K562 (cell line): ENCODE data around the gene HNRNPH3. TPM values are rescaled to one million over a fixed set of nuclear protein-coding genes. Genes with fewer than 3 reads are reported as not detected.

Experiments
- ATAC-seq: fragments of 200-7000 bp; cut with Tn5 transposase; 3 replicates; pipeline ENCODE4 v1.9.1; 2020; ENCODE audit warnings: moderate library complexity
- BruUV-seq: library from RNA; stranded (reverse); fragments of 400-500 nt; replicated peaks from 2 replicates; lab custom pipeline; 2021; lab: Mats Ljungman, UMichigan
- CTCF ChIA-PET: fragments of 300-600 bp; formaldehyde crosslinking; extraction: SDS; loops from one replicate; lab custom pipeline; 2021; ENCODE audit warnings: low intra/inter-chr PET ratio; lab: Yijun Ruan, JAX
- POLR2A ChIA-PET: fragments of 300-600, 350-650 bp; sonication (Branson Sonifier 250); formaldehyde crosslinking; extraction: SDS; loops from one replicate; lab custom pipeline; 2021; ENCODE audit warnings: antibody characterized with exemption, inconsistent platforms; lab: Yijun Ruan, JAX
- DNase-seq, 4 experiments: peaks; one replicate each; pipeline versions ENCODE4 v3.0.0 to v3.0.0-alpha.2; 2011 to 2018; ENCODE audit warnings: low spot score in 3 of 4, mixed read lengths in 3 of 4; ENCODE audit errors: extremely low read depth in 1 of 4
- FAIRE-seq: peaks from 2 replicates; lab custom pipeline; 2011; peaks lifted over from hg19 to GRCh38; lab: Jason Lieb, UNC
- H2AFZ ChIP-seq: 2 replicates; pipeline ENCODE4 v1.6.0; 2011; ENCODE audit warnings: low read depth, low read length, control low read depth, inconsistent platforms
- H3K27ac ChIP-seq: fragments of 200-600 bp; 3 replicates; pipeline ENCODE4 v1.8.0; 2011; ENCODE audit warnings: low read depth, mild to moderate bottlenecking, control low read depth, inconsistent platforms, low read length, moderate library complexity, mixed read lengths; ENCODE audit errors: extremely low read depth
- H3K27me3 ChIP-seq, 2 experiments: fragments of 300-600 bp in 1 of 2; 2 replicates in 1 of 2; 3 replicates in 1 of 2; pipeline versions ENCODE4 v1.6.0 to v1.8.0; 2011; ENCODE audit warnings: inconsistent platforms in 2 of 2, low read length in 2 of 2, mild to moderate bottlenecking in 1 of 2, mixed read lengths in 1 of 2, moderate library complexity in 1 of 2; ENCODE audit not compliant: control insufficient read depth in 2 of 2, insufficient read depth in 2 of 2
- H3K36me3 ChIP-seq: fragments of 300-600 bp; 3 replicates; pipeline ENCODE4 v1.8.0; 2011; ENCODE audit warnings: mild to moderate bottlenecking, low read length, inconsistent platforms; ENCODE audit not compliant: control insufficient read depth, insufficient read depth
- H3K4me1 ChIP-seq, 2 experiments: fragments of 200-600 bp in 1 of 2; replicated peaks in 1 of 2; 2 replicates in 1 of 2; 3 replicates in 1 of 2; pipeline versions ENCODE4 v1.5.1 to v1.8.0; 2011; ENCODE audit warnings: inconsistent platforms in 2 of 2, low read length in 2 of 2, mild to moderate bottlenecking in 1 of 2, mixed read lengths in 1 of 2, moderate library complexity in 1 of 2; ENCODE audit not compliant: control insufficient read depth in 2 of 2, insufficient read depth in 2 of 2
- H3K4me2 ChIP-seq: 2 replicates; pipeline ENCODE4 v1.6.1; 2011; ENCODE audit warnings: low read length, control low read depth, inconsistent platforms, mixed read lengths; ENCODE audit not compliant: insufficient read depth
- H3K4me3 ChIP-seq: fragments of 200-600 bp; sonication (generic), shearing (Covaris generic); 2 replicates; pipeline ENCODE4 v1.5.1; 2016; ENCODE audit warnings: control low read depth, inconsistent platforms
- H3K79me2 ChIP-seq: fragments of 200-600 bp; 3 replicates; pipeline ENCODE4 v1.8.0; 2011; ENCODE audit warnings: low read length, inconsistent platforms; ENCODE audit not compliant: control insufficient read depth, insufficient read depth
- H3K9ac ChIP-seq, 2 experiments: 2 replicates each; pipeline versions ENCODE4 v1.6.0 to v1.6.1; 2011; ENCODE audit warnings: low read depth in 2 of 2, low read length in 2 of 2, control low read depth in 1 of 2, inconsistent platforms in 1 of 2, mild to moderate bottlenecking in 1 of 2, mixed read lengths in 1 of 2; ENCODE audit not compliant: insufficient read depth in 1 of 2
- H3K9me1 ChIP-seq: one replicate; pipeline ENCODE4 v1.6.0; 2011; ENCODE audit warnings: inconsistent platforms, mild to moderate bottlenecking, low read length, moderate library complexity; ENCODE audit not compliant: control insufficient read depth, insufficient read depth
- H3K9me3 ChIP-seq: replicated peaks from 2 replicates; pipeline ENCODE4 v1.5.1; 2011; ENCODE audit warnings: low read depth, low read length, inconsistent platforms; ENCODE audit not compliant: control insufficient read depth, insufficient read depth
- H4K20me1 ChIP-seq: replicated peaks from 2 replicates; pipeline ENCODE4 v1.6.1; 2011; ENCODE audit warnings: low read length, inconsistent platforms, mixed read lengths; ENCODE audit not compliant: control insufficient read depth, insufficient read depth
- CBX2 ChIP-seq: fragments of 200-600 bp; sonication (generic); IDR thresholded peaks from one replicate; pipeline ENCODE4 v1.6.1; 2012; ENCODE audit warnings: mild to moderate bottlenecking, low read length, inconsistent platforms; ENCODE audit not compliant: insufficient read depth, poor library complexity, severe bottlenecking
- IRF1 ChIP-seq: sonication (generic); formaldehyde crosslinking; IDR thresholded peaks from 2 replicates; pipeline ENCODE4 v1.8.0; 2022; ENCODE audit warnings: missing genetic modification reagents, mild to moderate bottlenecking, borderline replicate concordance
- TFE3 ChIP-seq: fragments of 450-650 bp; formaldehyde crosslinking; IDR thresholded peaks from 2 replicates; pipeline ENCODE4 v1.4.0; 2020; ENCODE audit warnings: mild to moderate bottlenecking, mixed read lengths
- TOE1 ChIP-seq, 2 experiments: fragments of 450-650 bp in 1 of 2; sonication (generic) in 1 of 2; formaldehyde crosslinking in 1 of 2; IDR thresholded peaks; 2 replicates each; pipeline versions ENCODE4 v1.7.1 to v1.8.0; 2016 to 2022; ENCODE audit warnings: borderline replicate concordance in 2 of 2, mild to moderate bottlenecking in 2 of 2, antibody characterized with exemption in 1 of 2, inconsistent platforms in 1 of 2, low read depth in 1 of 2, missing genetic modification reagents in 1 of 2, moderate library complexity in 1 of 2
- ZFP30 ChIP-seq: fragments of 250-450 bp; sonication (Bioruptor Pico); IDR thresholded peaks from 2 replicates; pipeline ENCODE4 v1.8.0; 2022; ENCODE audit warnings: moderate library complexity, mild to moderate bottlenecking, inconsistent platforms, borderline replicate concordance
- ZNF184 ChIP-seq: sonication (generic); formaldehyde crosslinking; IDR thresholded peaks from 2 replicates; pipeline ENCODE4 v1.5.0; 2020; ENCODE audit warnings: missing genetic modification reagents
- ZNF3 ChIP-seq: fragments of 250-450 bp; sonication (Bioruptor Pico); IDR thresholded peaks from 2 replicates; pipeline ENCODE4 v1.5.0; 2021; ENCODE audit warnings: mild to moderate bottlenecking, moderate library complexity
- ZNF41 ChIP-seq: fragments of 250-450 bp; sonication (Bioruptor Pico); conservative IDR thresholded peaks from 2 replicates; pipeline ENCODE4 v1.4.0; 2020; ENCODE audit warnings: mild to moderate bottlenecking
- WGBS: fragments of 100-300 bp; shearing (Covaris generic); methylation state at CpG from one replicate; pipeline ENCODE4 v1.1.6; 2016; ENCODE audit warnings: low coverage, mixed read lengths; ENCODE audit not compliant: insufficient coverage; ENCODE audit errors: missing lambda C conversion rate; 5-methylcytosine and 5-hydroxymethylcytosine counted together
- in situ Hi-C: fragments of 300-500 bp; cut with MboI; formaldehyde crosslinking; loops from 4 replicates; pipeline ENCODE4 v1.15.0; 2018; ENCODE audit warnings: inconsistent platforms, mixed read lengths
- intact Hi-C: fragments of 100-400 bp; cut with micrococcal nuclease; formaldehyde crosslinking; loops from 2 replicates; pipeline ENCODE4 v1.14.2; 2022
- polyA plus RNA-seq, 8 experiments: library from polyadenylated mRNA; depleted of rRNA in 4 of 8; stranded (reverse) in 5 of 8; unstranded in 3 of 8; fragments of >200 nt; fragmentation: Nextera tagmentation in 2 of 8; fragmentation: Illumina TruSeq in 1 of 8; extraction: Ambion mirVana in 2 of 8; extraction: Trizol in 1 of 8; gene quantifications; 2 replicates each; pipeline versions ENCODE4 v1.2.1 to v1.2.3, GENCODE V29; 2011 to 2014; ENCODE audit warnings: inconsistent platforms in 1 of 8, missing spikeins in 1 of 8
- total RNA-seq, 7 experiments: library from RNA; depleted of rRNA in 6 of 7; stranded (reverse); fragments of >200 nt in 6 of 7; fragmentation: Illumina TruSeq in 2 of 7; extraction: Trizol in 2 of 7; gene quantifications; 2 replicates each; pipeline versions ENCODE4 v1.2.1 to v1.2.3, GENCODE V29; 2011 to 2021; ENCODE audit warnings: low replicate concordance in 1 of 7
- TF ChIP-seq, protein P1 (sequence below), 2 experiments: fragments of 450-650 bp; IDR thresholded peaks; 2 replicates each; pipeline ENCODE4 v1.6.1; 2016
- TF ChIP-seq, protein P2 (sequence below): sonication (generic); formaldehyde crosslinking; IDR thresholded peaks from 2 replicates; pipeline ENCODE4 v1.5.0; 2020; ENCODE audit warnings: missing genetic modification reagents

HNRNPH3 gene
- total and polyA plus RNA-seq, 9 of the 15 experiments (the other 6 are each of a cell fraction or from before 2014, with no cell fraction given) = 52.8 to 562 (median 152) TPM

DNA sequence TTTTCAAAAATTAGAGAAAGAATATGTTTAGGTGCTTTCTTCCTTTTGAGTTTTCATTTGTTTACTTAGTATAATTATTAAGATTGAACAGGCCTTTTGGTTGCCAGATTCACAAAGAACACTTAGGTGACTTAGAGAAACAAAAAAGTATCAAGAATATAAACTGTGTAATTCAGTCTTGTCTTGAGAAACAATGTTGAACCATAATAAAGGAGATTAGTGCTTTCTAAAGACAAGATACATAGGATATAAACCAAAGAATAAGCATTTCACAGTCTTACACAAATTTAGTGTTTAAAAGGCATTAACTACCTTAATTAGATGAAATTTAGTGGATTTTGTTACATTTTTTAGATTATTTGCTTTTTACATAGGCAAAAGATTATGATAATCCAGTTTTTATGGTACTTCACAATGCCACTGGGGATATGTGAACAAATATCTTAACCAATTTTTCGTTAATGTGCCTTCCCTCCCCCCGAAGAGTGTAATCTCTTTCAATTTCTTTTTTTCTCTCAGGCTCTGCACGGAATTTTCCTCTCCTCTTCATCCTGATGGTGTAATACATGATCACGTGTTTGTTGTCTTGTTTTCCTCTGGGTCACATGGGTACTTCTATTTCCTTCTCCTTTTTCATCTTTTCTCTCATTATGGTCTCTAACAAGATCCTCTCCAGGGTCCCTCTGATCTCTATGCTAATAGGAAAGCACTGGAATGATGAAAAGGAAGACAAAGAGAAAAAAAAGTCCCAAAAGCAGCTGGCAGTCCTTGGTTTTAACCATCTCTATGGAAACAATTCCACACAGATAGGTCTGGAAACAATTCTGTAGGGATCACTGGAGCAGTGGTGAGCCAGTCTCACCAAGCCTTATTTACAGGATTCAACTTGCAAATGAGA, 3.7 kb upstream of the HNRNPH3 start:
- H3K4me1 ChIP-seq = peaks cover 17 to 20% of the 10 kb centered on the region in 2 experiments
- no peaks in the 10 kb centered on the region for H3K27me3 ChIP-seq
- DNase-seq (no peak), FAIRE-seq (no peak), ATAC-seq (no peak)
- H3K9me3 ChIP-seq = no peaks in the 10 kb centered on the region
- H3K27ac ChIP-seq = no peak overlapping the region
- peaks cover 24% of the 10 kb centered on the region for H3K79me2 ChIP-seq
- H4K20me1 ChIP-seq = no peaks in the 10 kb centered on the region; the same call in 1 of the 2 replicates
- ChIA-PET POLR2A (no interaction called here), CTCF (interaction anchor here (0.6 kb wide), 1 partner anchor 674 kb away, joined by 5 read pairs; no protein-coding TSS in a partner anchor)
- peaks cover 2% of the 10 kb centered on the region; the same call in 1 of the 3 replicates for H3K36me3 ChIP-seq
- H3K4me2 ChIP-seq = peak overlapping the region; percentile 16; the same call in 1 of the 2 replicates
- intact Hi-C loops = no loop called here
- in situ Hi-C loops = loop anchor here (10.0 kb wide), 1 partner anchor 453 kb away; no protein-coding TSS in a partner anchor
- H3K4me3 ChIP-seq = no peak overlapping the region
- 6% methylated on average over 4 of the region's 4 CpGs for WGBS
- H3K9me1 ChIP-seq = no peaks in the 10 kb centered on the region
- peak overlapping the region; percentile 72 for H2AFZ ChIP-seq
- no TSS peak for BruUV-seq
- peak overlapping the region in 1 of 2 experiments; percentile 27; a peak in 2 of 4 replicates for H3K9ac ChIP-seq
- TF ChIP-seq TFE3 (CRISPR knock-in tag) (peak; percentile 93), IRF1 (no peak), TOE1 (IDR thresholded peaks at IDR 0.05; ENCODE audit: borderline replicate concordance) (peak; percentile 93), TOE1 (CRISPR knock-in tag; IDR thresholded peaks at IDR 0.05; ENCODE audit: borderline replicate concordance, low read depth) (no peak), CBX2 (no peak), ZNF41 (no peak), ZFP30 (0 out of 2 replicates have a peak, but pooled peaks have one; percentile 48), ZNF184 (CRISPR knock-in tag) (no peak), ZNF3 (CRISPR knock-in tag) (0 out of 2 replicates have a peak, but pooled peaks have one; percentile 49)
- TF ChIP-seq, protein P1, sequence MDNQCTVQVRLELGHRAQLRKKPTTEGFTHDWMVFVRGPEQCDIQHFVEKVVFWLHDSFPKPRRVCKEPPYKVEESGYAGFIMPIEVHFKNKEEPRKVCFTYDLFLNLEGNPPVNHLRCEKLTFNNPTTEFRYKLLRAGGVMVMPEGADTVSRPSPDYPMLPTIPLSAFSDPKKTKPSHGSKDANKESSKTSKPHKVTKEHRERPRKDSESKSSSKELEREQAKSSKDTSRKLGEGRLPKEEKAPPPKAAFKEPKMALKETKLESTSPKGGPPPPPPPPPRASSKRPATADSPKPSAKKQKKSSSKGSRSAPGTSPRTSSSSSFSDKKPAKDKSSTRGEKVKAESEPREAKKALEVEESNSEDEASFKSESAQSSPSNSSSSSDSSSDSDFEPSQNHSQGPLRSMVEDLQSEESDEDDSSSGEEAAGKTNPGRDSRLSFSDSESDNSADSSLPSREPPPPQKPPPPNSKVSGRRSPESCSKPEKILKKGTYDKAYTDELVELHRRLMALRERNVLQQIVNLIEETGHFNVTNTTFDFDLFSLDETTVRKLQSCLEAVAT (IDR thresholded peaks at IDR 0.05) = no peak
- TF ChIP-seq, protein P2, sequence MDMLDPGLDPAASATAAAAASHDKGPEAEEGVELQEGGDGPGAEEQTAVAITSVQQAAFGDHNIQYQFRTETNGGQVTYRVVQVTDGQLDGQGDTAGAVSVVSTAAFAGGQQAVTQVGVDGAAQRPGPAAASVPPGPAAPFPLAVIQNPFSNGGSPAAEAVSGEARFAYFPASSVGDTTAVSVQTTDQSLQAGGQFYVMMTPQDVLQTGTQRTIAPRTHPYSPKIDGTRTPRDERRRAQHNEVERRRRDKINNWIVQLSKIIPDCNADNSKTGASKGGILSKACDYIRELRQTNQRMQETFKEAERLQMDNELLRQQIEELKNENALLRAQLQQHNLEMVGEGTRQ (CRISPR knock-in tag) = peak; percentile 65
